GM12878 (cell line): ENCODE results near the gene RET. TPM values are rescaled to one million over a fixed set of nuclear protein-coding genes. Genes with fewer than 3 reads are reported as not detected.
A peak's percentile ranks its signal among the peaks of the same experiment; 100 is the strongest.

Experiments used
- ATF7 ChIP-seq: fragments of 450-650 bp; IDR thresholded peaks from 2 replicates; pipeline ENCODE4 v1.6.1; 2016; ENCODE audit warnings: low read depth, mild to moderate bottlenecking
- BACH1 ChIP-seq: fragments of 450-650 bp; IDR thresholded peaks from 2 replicates; pipeline ENCODE4 v1.6.1; 2017; ENCODE audit warnings: mild to moderate bottlenecking, borderline replicate concordance
- CEBPB ChIP-seq, 2 experiments: fragments of 150-350 bp in 1 of 2; IDR thresholded peaks; 2 replicates each; pipeline ENCODE4 v1.6.1; 2012 to 2014; ENCODE audit warnings: low read depth in 2 of 2, low read length in 2 of 2, borderline replicate concordance in 1 of 2, inconsistent platforms in 1 of 2
- EGR1 ChIP-seq, 2 experiments: IDR thresholded peaks; 1 replicate in 1 of 2; 2 replicates in 1 of 2; pipeline ENCODE4 v1.6.1; 2011 to 2012; ENCODE audit warnings: low read depth in 2 of 2, low read length in 2 of 2, borderline replicate concordance in 1 of 2, mild to moderate bottlenecking in 1 of 2, moderate library complexity in 1 of 2
- FOS ChIP-seq: IDR thresholded peaks from 3 replicates; pipeline ENCODE4 v1.6.1; 2011; ENCODE audit warnings: borderline replicate concordance; ENCODE audit not compliant: insufficient read length; ENCODE audit errors: extremely low read depth
- FOXK2 ChIP-seq: fragments of 450-650 bp; IDR thresholded peaks from 2 replicates; pipeline ENCODE4 v1.6.1; 2017; ENCODE audit warnings: mild to moderate bottlenecking, moderate library complexity
- HDGF ChIP-seq: fragments of 450-650 bp; IDR thresholded peaks from 2 replicates; pipeline ENCODE4 v1.6.1; 2016; ENCODE audit warnings: antibody characterized with exemption
- IKZF2 ChIP-seq, 2 experiments: fragments of 450-650 bp; IDR thresholded peaks; 2 replicates each; pipeline ENCODE4 v1.6.1; 2017; ENCODE audit warnings: mild to moderate bottlenecking in 2 of 2, moderate library complexity in 2 of 2
- MYC ChIP-seq: IDR thresholded peaks from 2 replicates; pipeline ENCODE4 v1.6.1; 2011; ENCODE audit warnings: mild to moderate bottlenecking, low read length, moderate library complexity, inconsistent platforms; ENCODE audit not compliant: insufficient read depth, insufficient replicate concordance, insufficient read length, severe bottlenecking
- NFXL1 ChIP-seq: fragments of 450-650 bp; IDR thresholded peaks from 2 replicates; pipeline ENCODE4 v1.6.1; 2017; ENCODE audit warnings: antibody characterized with exemption, mild to moderate bottlenecking, borderline replicate concordance
- NR2C1 ChIP-seq: fragments of 450-650 bp; IDR thresholded peaks from 2 replicates; pipeline ENCODE4 v1.6.1; 2017; ENCODE audit warnings: antibody characterized with exemption, mild to moderate bottlenecking, moderate library complexity
- NR2C2 ChIP-seq: IDR thresholded peaks from 2 replicates; pipeline ENCODE4 v1.6.1; 2011; ENCODE audit warnings: borderline replicate concordance, low read depth; ENCODE audit not compliant: control insufficient read depth, insufficient read length
- RELA ChIP-seq: fragments of 450-650 bp; IDR thresholded peaks from 2 replicates; pipeline ENCODE4 v1.8.0; 2014; ENCODE audit warnings: borderline replicate concordance; ENCODE audit not compliant: partially characterized antibody
- SMARCA5 ChIP-seq: fragments of 450-650 bp; IDR thresholded peaks from 2 replicates; pipeline ENCODE4 v1.6.1; 2017; ENCODE audit warnings: mild to moderate bottlenecking
- SRF ChIP-seq, 2 experiments: IDR thresholded peaks; 2 replicates each; pipeline ENCODE4 v1.6.1; 2011; ENCODE audit warnings: low read depth in 2 of 2, low read length in 2 of 2, mild to moderate bottlenecking in 1 of 2, moderate library complexity in 1 of 2
- ZNF207 ChIP-seq: fragments of 450-650 bp; IDR thresholded peaks from 2 replicates; pipeline ENCODE4 v1.6.1; 2014; ENCODE audit warnings: antibody characterized with exemption, mild to moderate bottlenecking, borderline replicate concordance
- ZSCAN29 ChIP-seq: fragments of 450-650 bp; IDR thresholded peaks from 2 replicates; pipeline ENCODE4 v1.6.1; 2017; ENCODE audit warnings: mild to moderate bottlenecking, moderate library complexity
- polyA plus RNA-seq, 11 experiments: library from polyadenylated mRNA; depleted of rRNA in 4 of 11; unstranded in 6 of 11; stranded (reverse) in 5 of 11; fragments of >200 nt; fragmentation: Nextera tagmentation in 4 of 11; fragmentation: Illumina TruSeq in 1 of 11; extraction: Ambion mirVana in 4 of 11; extraction: Trizol in 1 of 11; gene quantifications; 1 replicate in 1 of 11; 2 replicates in 10 of 11; pipeline versions ENCODE4 v1.2.1 to v1.2.3, GENCODE V29; 2011 to 2016; ENCODE audit warnings: inconsistent platforms in 2 of 11, missing spikeins in 2 of 11, low read depth in 1 of 11
- total RNA-seq, 4 experiments: library from RNA; depleted of rRNA in 3 of 4; stranded (reverse); fragments of >200 nt in 3 of 4; fragmentation: Illumina TruSeq in 1 of 4; extraction: Trizol in 1 of 4; gene quantifications; 2 replicates each; pipeline versions ENCODE4 v1.2.1 to v1.2.3, GENCODE V29; 2013 to 2021
- TF ChIP-seq, protein P1 (sequence below): fragments of 450-650 bp; IDR thresholded peaks from 2 replicates; pipeline ENCODE4 v1.6.1; 2016; ENCODE audit warnings: mild to moderate bottlenecking
- TF ChIP-seq, protein P2 (sequence below): IDR thresholded peaks from 2 replicates; pipeline ENCODE4 v1.6.1; 2012; ENCODE audit warnings: low read length, inconsistent platforms
- TF ChIP-seq, protein P3 (sequence below): fragments of 150-350 bp; IDR thresholded peaks from 2 replicates; pipeline ENCODE4 v1.6.1; 2014; ENCODE audit warnings: mild to moderate bottlenecking, low read depth, low read length
- TF ChIP-seq, protein P4 (sequence below): fragments of 450-650 bp; IDR thresholded peaks from 2 replicates; pipeline ENCODE4 v1.6.1; 2017; ENCODE audit warnings: mild to moderate bottlenecking
- TF ChIP-seq, protein P5 (sequence below): IDR thresholded peaks from 2 replicates; pipeline ENCODE4 v1.6.1; 2012; ENCODE audit warnings: low read depth, low read length, improper control_type of control experiment
- TF ChIP-seq, protein P6 (sequence below): fragments of 450-650 bp; IDR thresholded peaks from 2 replicates; pipeline ENCODE4 v1.6.1; 2017; ENCODE audit warnings: mild to moderate bottlenecking, low read depth, inconsistent platforms; ENCODE audit not compliant: poor library complexity, severe bottlenecking

The RET gene
- total and polyA plus RNA-seq, 10 of the 15 experiments (the other 5 are each of a cell fraction or from before 2014, with no cell fraction given): not detected

DNA sequence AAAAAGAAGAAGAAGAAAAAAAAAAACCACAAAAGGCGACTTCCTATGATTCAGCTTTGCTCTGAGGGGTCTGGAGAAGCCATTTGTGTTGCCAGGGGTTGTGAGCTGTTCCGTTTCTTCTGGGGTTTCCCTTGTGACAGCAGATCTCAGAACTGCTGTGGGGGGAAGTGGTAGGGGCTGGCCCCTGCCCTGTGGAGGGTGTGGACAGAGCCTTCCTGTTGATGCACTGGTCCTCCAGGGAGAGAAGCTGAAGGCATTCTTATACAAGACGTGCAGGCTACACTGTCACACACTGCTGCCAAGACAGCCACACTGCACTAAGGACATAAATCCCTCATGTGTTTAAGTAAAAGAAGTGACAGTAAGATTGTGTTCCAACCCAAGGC lies 44.1 kb downstream of the RET start (continued):
- TF ChIP-seq, protein P1, sequence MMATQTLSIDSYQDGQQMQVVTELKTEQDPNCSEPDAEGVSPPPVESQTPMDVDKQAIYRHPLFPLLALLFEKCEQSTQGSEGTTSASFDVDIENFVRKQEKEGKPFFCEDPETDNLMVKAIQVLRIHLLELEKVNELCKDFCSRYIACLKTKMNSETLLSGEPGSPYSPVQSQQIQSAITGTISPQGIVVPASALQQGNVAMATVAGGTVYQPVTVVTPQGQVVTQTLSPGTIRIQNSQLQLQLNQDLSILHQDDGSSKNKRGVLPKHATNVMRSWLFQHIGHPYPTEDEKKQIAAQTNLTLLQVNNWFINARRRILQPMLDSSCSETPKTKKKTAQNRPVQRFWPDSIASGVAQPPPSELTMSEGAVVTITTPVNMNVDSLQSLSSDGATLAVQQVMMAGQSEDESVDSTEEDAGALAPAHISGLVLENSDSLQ: 0 out of 2 replicates have a peak, but pooled peaks have one; percentile 6
- TF ChIP-seq RELA: no peak
- TF ChIP-seq SMARCA5: no peak
- TF ChIP-seq NFXL1: no peak
- no peak for TF ChIP-seq EGR1 (IDR thresholded peaks at IDR 0.05; ENCODE audit: borderline replicate concordance in 1 of 2, low read depth in 2 of 2, low read length in 2 of 2)
- TF ChIP-seq, protein P2, sequence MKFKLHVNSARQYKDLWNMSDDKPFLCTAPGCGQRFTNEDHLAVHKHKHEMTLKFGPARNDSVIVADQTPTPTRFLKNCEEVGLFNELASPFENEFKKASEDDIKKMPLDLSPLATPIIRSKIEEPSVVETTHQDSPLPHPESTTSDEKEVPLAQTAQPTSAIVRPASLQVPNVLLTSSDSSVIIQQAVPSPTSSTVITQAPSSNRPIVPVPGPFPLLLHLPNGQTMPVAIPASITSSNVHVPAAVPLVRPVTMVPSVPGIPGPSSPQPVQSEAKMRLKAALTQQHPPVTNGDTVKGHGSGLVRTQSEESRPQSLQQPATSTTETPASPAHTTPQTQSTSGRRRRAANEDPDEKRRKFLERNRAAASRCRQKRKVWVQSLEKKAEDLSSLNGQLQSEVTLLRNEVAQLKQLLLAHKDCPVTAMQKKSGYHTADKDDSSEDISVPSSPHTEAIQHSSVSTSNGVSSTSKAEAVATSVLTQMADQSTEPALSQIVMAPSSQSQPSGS: no peak
- no peak for TF ChIP-seq FOS
- TF ChIP-seq, protein P3, sequence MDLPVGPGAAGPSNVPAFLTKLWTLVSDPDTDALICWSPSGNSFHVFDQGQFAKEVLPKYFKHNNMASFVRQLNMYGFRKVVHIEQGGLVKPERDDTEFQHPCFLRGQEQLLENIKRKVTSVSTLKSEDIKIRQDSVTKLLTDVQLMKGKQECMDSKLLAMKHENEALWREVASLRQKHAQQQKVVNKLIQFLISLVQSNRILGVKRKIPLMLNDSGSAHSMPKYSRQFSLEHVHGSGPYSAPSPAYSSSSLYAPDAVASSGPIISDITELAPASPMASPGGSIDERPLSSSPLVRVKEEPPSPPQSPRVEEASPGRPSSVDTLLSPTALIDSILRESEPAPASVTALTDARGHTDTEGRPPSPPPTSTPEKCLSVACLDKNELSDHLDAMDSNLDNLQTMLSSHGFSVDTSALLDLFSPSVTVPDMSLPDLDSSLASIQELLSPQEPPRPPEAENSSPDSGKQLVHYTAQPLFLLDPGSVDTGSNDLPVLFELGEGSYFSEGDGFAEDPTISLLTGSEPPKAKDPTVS: no peak
- no peak for TF ChIP-seq HDGF
- TF ChIP-seq, protein P4, sequence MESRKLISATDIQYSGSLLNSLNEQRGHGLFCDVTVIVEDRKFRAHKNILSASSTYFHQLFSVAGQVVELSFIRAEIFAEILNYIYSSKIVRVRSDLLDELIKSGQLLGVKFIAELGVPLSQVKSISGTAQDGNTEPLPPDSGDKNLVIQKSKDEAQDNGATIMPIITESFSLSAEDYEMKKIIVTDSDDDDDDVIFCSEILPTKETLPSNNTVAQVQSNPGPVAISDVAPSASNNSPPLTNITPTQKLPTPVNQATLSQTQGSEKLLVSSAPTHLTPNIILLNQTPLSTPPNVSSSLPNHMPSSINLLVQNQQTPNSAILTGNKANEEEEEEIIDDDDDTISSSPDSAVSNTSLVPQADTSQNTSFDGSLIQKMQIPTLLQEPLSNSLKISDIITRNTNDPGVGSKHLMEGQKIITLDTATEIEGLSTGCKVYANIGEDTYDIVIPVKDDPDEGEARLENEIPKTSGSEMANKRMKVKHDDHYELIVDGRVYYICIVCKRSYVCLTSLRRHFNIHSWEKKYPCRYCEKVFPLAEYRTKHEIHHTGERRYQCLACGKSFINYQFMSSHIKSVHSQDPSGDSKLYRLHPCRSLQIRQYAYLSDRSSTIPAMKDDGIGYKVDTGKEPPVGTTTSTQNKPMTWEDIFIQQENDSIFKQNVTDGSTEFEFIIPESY: no peak
- TF ChIP-seq SRF (IDR thresholded peaks at IDR 0.05; ENCODE audit: low read depth in 2 of 2, low read length in 2 of 2): no peak
- TF ChIP-seq ZSCAN29: no peak
- TF ChIP-seq, protein P5, sequence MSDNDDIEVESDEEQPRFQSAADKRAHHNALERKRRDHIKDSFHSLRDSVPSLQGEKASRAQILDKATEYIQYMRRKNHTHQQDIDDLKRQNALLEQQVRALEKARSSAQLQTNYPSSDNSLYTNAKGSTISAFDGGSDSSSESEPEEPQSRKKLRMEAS: no peak
- no peak for TF ChIP-seq FOXK2
- TF ChIP-seq ZNF207: no peak
- no peak for TF ChIP-seq NR2C2
- no peak for TF ChIP-seq CEBPB (IDR thresholded peaks at IDR 0.05; ENCODE audit: borderline replicate concordance in 1 of 2, low read depth in 2 of 2, low read length in 2 of 2)
- TF ChIP-seq IKZF2 (IDR thresholded peaks at IDR 0.05): peak in 1 of 2 experiments; percentile 24; a peak in 1 of 4 replicates
- TF ChIP-seq ATF7: 0 out of 2 replicates have a peak, but pooled peaks have one; percentile 14
- no peak for TF ChIP-seq BACH1
- TF ChIP-seq, protein P6, sequence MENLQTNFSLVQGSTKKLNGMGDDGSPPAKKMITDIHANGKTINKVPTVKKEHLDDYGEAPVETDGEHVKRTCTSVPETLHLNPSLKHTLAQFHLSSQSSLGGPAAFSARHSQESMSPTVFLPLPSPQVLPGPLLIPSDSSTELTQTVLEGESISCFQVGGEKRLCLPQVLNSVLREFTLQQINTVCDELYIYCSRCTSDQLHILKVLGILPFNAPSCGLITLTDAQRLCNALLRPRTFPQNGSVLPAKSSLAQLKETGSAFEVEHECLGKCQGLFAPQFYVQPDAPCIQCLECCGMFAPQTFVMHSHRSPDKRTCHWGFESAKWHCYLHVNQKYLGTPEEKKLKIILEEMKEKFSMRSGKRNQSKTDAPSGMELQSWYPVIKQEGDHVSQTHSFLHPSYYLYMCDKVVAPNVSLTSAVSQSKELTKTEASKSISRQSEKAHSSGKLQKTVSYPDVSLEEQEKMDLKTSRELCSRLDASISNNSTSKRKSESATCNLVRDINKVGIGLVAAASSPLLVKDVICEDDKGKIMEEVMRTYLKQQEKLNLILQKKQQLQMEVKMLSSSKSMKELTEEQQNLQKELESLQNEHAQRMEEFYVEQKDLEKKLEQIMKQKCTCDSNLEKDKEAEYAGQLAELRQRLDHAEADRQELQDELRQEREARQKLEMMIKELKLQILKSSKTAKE: no peak
- TF ChIP-seq MYC: no peak
- no peak for TF ChIP-seq NR2C1
